Mucosa of stomach (tissue), 1 donor: ENCODE data around the gene LAMC1.

ENCODE experiments used
- H3K27me3 ChIP-seq: one replicate; pipeline ENCODE4 v1.7.0; 2013; ENCODE audit warnings: mild to moderate bottlenecking, low read length; ENCODE audit not compliant: control insufficient read depth, insufficient read depth
- H3K36me3 ChIP-seq: one replicate; pipeline ENCODE4 v1.7.0; 2013; ENCODE audit warnings: low read length; ENCODE audit not compliant: control insufficient read depth, insufficient read depth
- H3K4me1 ChIP-seq: one replicate; pipeline ENCODE4 v1.7.0; 2013; ENCODE audit warnings: mild to moderate bottlenecking, low read length; ENCODE audit not compliant: control insufficient read depth, insufficient read depth
- H3K4me3 ChIP-seq: one replicate; pipeline ENCODE4 v1.7.0; 2013; ENCODE audit warnings: low read length
- H3K9ac ChIP-seq: one replicate; pipeline ENCODE4 v1.7.0; 2013; ENCODE audit warnings: mild to moderate bottlenecking, low read length, moderate library complexity
- H3K9me3 ChIP-seq: one replicate; pipeline ENCODE4 v1.7.0; 2013; ENCODE audit warnings: mild to moderate bottlenecking, low read length, moderate library complexity; ENCODE audit not compliant: control insufficient read depth
- donor health status: Pancreatic carcinoma.

LAMC1 gene

DNA sequence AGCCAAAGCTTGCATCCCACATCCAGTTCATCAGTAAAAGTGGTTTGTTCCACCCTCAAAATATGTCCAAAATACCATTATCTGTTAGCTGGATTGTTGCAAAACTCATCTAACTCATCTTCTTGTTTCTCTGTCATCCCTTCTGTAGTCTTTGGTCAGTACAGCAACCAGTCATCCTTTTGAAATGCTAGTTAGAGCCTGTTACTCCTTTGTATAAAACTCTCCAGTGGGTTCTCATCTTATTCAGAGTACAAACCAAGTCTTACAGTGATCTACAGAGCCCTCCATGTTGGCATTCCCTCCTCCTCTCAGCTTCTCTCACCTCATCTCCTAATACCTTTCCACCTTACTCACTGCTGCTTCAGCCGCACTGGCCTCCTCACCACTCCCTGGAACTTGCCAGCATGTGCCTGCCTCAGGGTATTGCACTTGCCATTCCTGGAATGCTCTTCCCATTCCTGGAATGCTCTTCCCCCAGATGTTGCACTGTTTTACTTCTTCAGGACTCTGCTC is 70.6 kb downstream of the LAMC1 start:
- Histone ChIP-seq H3K36me3 (no peaks in the 10 kb centered on the region), H3K9me3 (no peaks in the 10 kb centered on the region), H3K4me3 (no peak overlapping the region), H3K4me1 (peaks cover 26% of the 10 kb centered on the region), H3K9ac (no peak overlapping the region), H3K27me3 (no peaks in the 10 kb centered on the region)

GRCh38 chr1:183094351-183094750 is 71.1 kb downstream of the LAMC1 start:
- H3K4me1 ChIP-seq = peaks cover 20% of the 10 kb centered on the region
- H3K36me3 ChIP-seq = no peaks in the 10 kb centered on the region
- H3K9me3 ChIP-seq = no peaks in the 10 kb centered on the region
- H3K9ac ChIP-seq = no peak overlapping the region
- H3K4me3 ChIP-seq = no peak overlapping the region
- no peaks in the 10 kb centered on the region for H3K27me3 ChIP-seq

- Histone ChIP-seq H3K27me3 (no peaks in the 10 kb centered on the region), H3K36me3 (no peaks in the 10 kb centered on the region), H3K4me1 (peaks cover 11% of the 10 kb centered on the region), H3K4me3 (no peak overlapping the region), H3K9ac (no peak overlapping the region), H3K9me3 (no peaks in the 10 kb centered on the region)
Observed at GRCh38 chr1:183096351-183096750, 73.1 kb downstream of the LAMC1 start.

DNA sequence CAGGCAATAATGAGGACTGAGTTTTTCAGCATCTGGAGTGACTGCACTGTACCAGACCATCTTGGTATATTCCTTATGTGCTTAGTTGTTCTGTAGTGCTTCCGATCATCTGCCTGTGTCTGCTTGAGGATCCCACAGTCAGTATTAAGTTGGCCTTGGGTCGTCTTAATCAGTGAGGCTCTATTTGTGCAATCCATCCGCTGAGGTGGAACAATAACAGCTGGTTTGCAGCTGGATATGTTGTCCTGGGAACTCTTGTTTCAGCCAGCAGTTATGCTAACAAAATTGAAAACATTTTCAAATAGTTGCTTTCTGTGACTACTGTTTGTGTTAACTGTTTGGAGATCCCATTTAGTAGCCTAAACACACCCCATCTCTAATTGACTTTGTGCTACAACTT is 73.7 kb downstream of the LAMC1 start:
- Histone ChIP-seq H3K9ac (no peak overlapping the region), H3K4me3 (no peak overlapping the region), H3K27me3 (no peaks in the 10 kb centered on the region), H3K4me1 (peaks cover 11% of the 10 kb centered on the region), H3K36me3 (no peaks in the 10 kb centered on the region), H3K9me3 (no peaks in the 10 kb centered on the region)

- H3K9ac ChIP-seq = no peak overlapping the region
- H3K36me3 ChIP-seq = no peaks in the 10 kb centered on the region
- H3K9me3 ChIP-seq = no peaks in the 10 kb centered on the region
- no peaks in the 10 kb centered on the region for H3K27me3 ChIP-seq
- H3K4me3 ChIP-seq = no peak overlapping the region
- H3K4me1 ChIP-seq = peaks cover 11% of the 10 kb centered on the region
Observed at GRCh38 chr1:183097438-183098051, 74.3 kb downstream of the LAMC1 start.

GRCh38 chr1:183098317-183098716 is 75.1 kb downstream of the LAMC1 start:
- Histone ChIP-seq H3K9ac (no peak overlapping the region), H3K27me3 (no peaks in the 10 kb centered on the region), H3K9me3 (no peaks in the 10 kb centered on the region), H3K36me3 (no peaks in the 10 kb centered on the region), H3K4me1 (peaks cover 11% of the 10 kb centered on the region), H3K4me3 (no peak overlapping the region)

DNA sequence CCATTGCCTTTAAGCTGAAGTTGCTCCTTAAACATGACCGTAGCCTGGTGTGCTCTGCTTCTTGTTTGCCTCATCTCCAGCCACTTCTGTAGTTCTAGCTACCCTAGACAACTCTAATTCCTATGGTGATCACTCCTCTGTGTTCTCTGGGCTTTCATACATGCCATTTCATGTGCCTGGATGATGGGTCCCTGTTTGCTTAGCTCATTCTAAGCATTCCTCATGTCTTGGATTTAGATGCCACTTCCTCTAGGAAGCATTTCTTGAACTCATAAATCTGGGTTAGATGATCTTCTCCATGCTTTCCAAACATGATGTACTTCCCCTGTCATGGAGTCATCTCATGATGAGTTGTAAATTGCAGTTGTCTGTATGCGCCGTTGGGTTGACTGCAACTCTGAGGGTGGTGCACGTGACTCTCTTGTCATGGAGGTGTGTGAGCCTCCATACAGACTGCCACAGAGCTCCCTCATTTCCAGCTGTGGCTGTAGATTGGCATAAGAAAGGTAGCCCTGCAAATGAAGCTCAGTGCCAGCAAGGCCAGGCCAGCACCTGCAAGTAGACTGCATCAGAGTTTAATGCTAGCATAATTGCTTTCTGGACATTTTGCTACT is 77.2 kb downstream of the LAMC1 start:
- H3K4me1 ChIP-seq = peaks cover 11% of the 10 kb centered on the region
- H3K4me3 ChIP-seq = no peak overlapping the region

DNA sequence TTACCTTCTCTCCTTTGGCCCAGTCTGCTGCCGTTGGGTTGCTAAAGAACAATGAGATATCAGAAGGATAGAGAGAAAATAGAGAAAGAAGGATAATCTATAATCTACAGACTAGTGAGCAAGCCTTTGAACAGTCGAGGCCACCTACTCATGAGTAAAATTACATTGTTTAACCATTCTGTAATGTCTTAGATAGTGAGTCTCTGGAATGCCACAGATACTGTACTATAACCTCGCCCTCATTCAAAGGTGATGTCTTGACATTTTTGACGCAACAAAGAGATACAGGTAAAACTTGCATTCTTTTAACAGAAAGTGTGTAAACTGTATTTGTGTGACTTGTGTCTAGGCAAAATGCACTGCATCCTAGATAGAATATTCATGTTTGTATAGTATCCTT is 77.9 kb downstream of the LAMC1 start:
- Histone ChIP-seq H3K4me1 (peaks cover 11% of the 10 kb centered on the region), H3K9ac (no peak overlapping the region), H3K36me3 (no peaks in the 10 kb centered on the region), H3K27me3 (no peaks in the 10 kb centered on the region), H3K9me3 (no peaks in the 10 kb centered on the region), H3K4me3 (no peak overlapping the region)

More for the DNA sequence above, 77.2 kb downstream of the LAMC1 start:
- H3K27me3 ChIP-seq = no peaks in the 10 kb centered on the region
- H3K9me3 ChIP-seq = no peaks in the 10 kb centered on the region
- no peaks in the 10 kb centered on the region for H3K36me3 ChIP-seq
- no peak overlapping the region for H3K9ac ChIP-seq

GRCh38 chr1:183101841-183102276 is 78.6 kb downstream of the LAMC1 start:
- H3K4me1 ChIP-seq = peaks cover 11% of the 10 kb centered on the region

GRCh38 chr1:183103147-183103546 is 79.9 kb downstream of the LAMC1 start:
- Histone ChIP-seq H3K9me3 (no peaks in the 10 kb centered on the region), H3K4me3 (no peak overlapping the region), H3K4me1 (peaks cover 5% of the 10 kb centered on the region), H3K36me3 (no peaks in the 10 kb centered on the region), H3K9ac (no peak overlapping the region), H3K27me3 (no peaks in the 10 kb centered on the region)

More at GRCh38 chr1:183101841-183102276, 78.6 kb downstream of the LAMC1 start:
- Histone ChIP-seq H3K9me3 (no peaks in the 10 kb centered on the region), H3K9ac (no peak overlapping the region), H3K27me3 (no peaks in the 10 kb centered on the region), H3K4me3 (no peak overlapping the region), H3K36me3 (no peaks in the 10 kb centered on the region)

DNA sequence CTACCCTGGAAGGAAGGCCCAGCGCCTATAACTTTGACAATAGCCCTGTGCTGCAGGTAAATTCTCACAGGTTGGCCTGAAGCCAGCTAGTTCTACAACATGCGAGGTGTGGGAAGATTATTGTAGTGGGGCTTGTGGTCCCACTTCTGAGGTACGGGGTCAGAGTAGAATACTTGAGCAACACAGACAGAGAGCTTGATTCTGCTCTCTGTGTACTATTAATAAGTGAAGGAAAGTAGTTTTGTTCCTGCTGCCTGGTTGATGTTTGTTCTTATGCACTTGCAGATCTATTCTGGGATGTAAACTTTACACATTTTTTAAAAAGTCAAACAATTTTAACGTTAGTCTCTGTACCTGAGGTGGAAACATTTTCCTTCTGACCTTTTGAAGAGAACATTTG is 80.4 kb downstream of the LAMC1 start:
- H3K9ac ChIP-seq = no peak overlapping the region
- no peaks in the 10 kb centered on the region for H3K27me3 ChIP-seq
- no peaks in the 10 kb centered on the region for H3K36me3 ChIP-seq
- H3K4me1 ChIP-seq = peaks cover under 1% of the 10 kb centered on the region
- no peak overlapping the region for H3K4me3 ChIP-seq
- H3K9me3 ChIP-seq = no peaks in the 10 kb centered on the region

- Histone ChIP-seq H3K36me3 (no peaks in the 10 kb centered on the region), H3K9me3 (no peaks in the 10 kb centered on the region), H3K4me1 (no peaks in the 10 kb centered on the region), H3K9ac (no peak overlapping the region), H3K27me3 (no peaks in the 10 kb centered on the region), H3K4me3 (no peak overlapping the region)
Observed at GRCh38 chr1:183105449-183105848, 82.2 kb downstream of the LAMC1 start.
